GM12874 (cell line): ENCODE results near the gene DGCR8.

Experiments used
- CTCF ChIP-seq: IDR thresholded peaks from 2 replicates; pipeline ENCODE4 v1.5.1; 2011; ENCODE audit warnings: low read depth, mild to moderate bottlenecking, control low read depth, low read length, moderate library complexity; ENCODE audit not compliant: insufficient read depth

The DGCR8 gene

GRCh38 chr22:20131859-20132685 is 52.0 kb downstream of the DGCR8 start:
- TF ChIP-seq CTCF = no peak

- TF ChIP-seq CTCF = no peak
Observed at GRCh38 chr22:20132686-20133246, 52.7 kb downstream of the DGCR8 start.

- no peak for TF ChIP-seq CTCF
Observed at GRCh38 chr22:20133930-20134549, 54.0 kb downstream of the DGCR8 start.

- no peak for TF ChIP-seq CTCF
Observed at GRCh38 chr22:20135265-20135664, 55.2 kb downstream of the DGCR8 start.

GRCh38 chr22:20135806-20136602 is 56.0 kb downstream of the DGCR8 start:
- TF ChIP-seq CTCF = no peak

DNA sequence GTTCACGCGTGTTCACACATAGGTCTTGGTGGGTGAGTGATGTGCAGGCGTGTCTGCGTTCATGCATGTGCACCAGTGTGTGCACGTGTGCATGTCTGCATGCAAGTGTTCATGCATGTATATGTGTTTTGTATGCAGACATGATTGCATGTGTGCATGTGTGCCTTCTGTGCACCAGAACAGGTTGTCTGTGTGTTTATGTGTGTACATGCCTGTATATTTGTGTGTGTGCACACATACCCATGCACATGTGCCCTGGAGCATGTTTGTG is 56.5 kb downstream of the DGCR8 start:
- TF ChIP-seq CTCF = no peak

- no peak for TF ChIP-seq CTCF
Observed at GRCh38 chr22:20137113-20137512, 57.1 kb downstream of the DGCR8 start.
